ENCODE measurements around the gene KSR1. TPM values are rescaled to one million over a fixed set of nuclear protein-coding genes. Genes with fewer than 3 reads are reported as not detected.
"Not testable (repeated sequence)": the region's sequence is repeated elsewhere in the genome, so short reads cannot be mapped to it uniquely, and the experiment has no call there.

KSR1 gene
- total and polyA plus RNA-seq, 9 of the 15 experiments (the other 6 are each of a cell fraction or from before 2014, with no cell fraction given), result 1.4 to 51.7 (median 18.4) TPM

GRCh38 chr17:27465875-27466274, 9.6 kb downstream of the KSR1 start:
- FAIRE-seq; BruUV-seq (replicated peaks); H3K9me3 ChIP-seq (replicated peaks; ENCODE audit: control insufficient read depth, insufficient read depth, low read depth, low read length); ATAC-seq; H3K4me3 ChIP-seq; H2AFZ ChIP-seq (ENCODE audit: low read depth, low read length); H3K9me1 ChIP-seq (ENCODE audit: control insufficient read depth, insufficient read depth, low read length); H3K9ac ChIP-seq (ENCODE audit: insufficient read depth in 1 of 2, low read depth in 2 of 2, low read length in 2 of 2); H3K36me3 ChIP-seq (ENCODE audit: control insufficient read depth, insufficient read depth, low read length); in situ Hi-C loops (cut with MboI); DNase-seq (ENCODE audit: extremely low read depth in 1 of 4, low spot score in 3 of 4); H3K27me3 ChIP-seq (ENCODE audit: control insufficient read depth in 2 of 2, insufficient read depth in 2 of 2, low read length in 2 of 2): not testable (repeated sequence)
- 77% methylated on average over 1 of the region's 2 CpGs for WGBS (ENCODE audit: insufficient coverage, low coverage, missing lambda C conversion rate)
- POLR2A ChIA-PET, result interaction anchor here (0.6 to 2.0 kb wide), 7 partner anchors 8 to 139 kb away, joined by 3 to 15 read pairs (median 4); no protein-coding TSS in a partner anchor
- Histone ChIP-seq H3K79me2 (ENCODE audit: control insufficient read depth, insufficient read depth, low read length) (peaks cover 95% of the 10 kb centered on the region), H3K4me1 (replicated peaks in 1 of 2; ENCODE audit: control insufficient read depth in 2 of 2, insufficient read depth in 2 of 2, low read length in 2 of 2) (peaks cover 54 to 72% of the 10 kb centered on the region in 2 experiments), H4K20me1 (replicated peaks; ENCODE audit: control insufficient read depth, insufficient read depth, low read length) (peaks cover 16% of the 10 kb centered on the region; the same call in 1 of the 2 replicates), H3K4me2 (ENCODE audit: insufficient read depth, low read length) (peak overlapping the region; percentile 51), H3K27ac (ENCODE audit: extremely low read depth, low read depth, low read length) (peak overlapping the region; percentile 66; the same call in 2 of the 3 replicates)
- CTCF ChIA-PET (ENCODE audit: low intra/inter-chr PET ratio), result interaction anchor here (0.6 kb wide), 1 partner anchor 131 kb away, joined by 3 read pairs; no protein-coding TSS in a partner anchor
- TF ChIP-seq ZNF239 (CRISPR knock-in tag; IDR thresholded peaks at IDR 0.05), result peak; percentile 89
- intact Hi-C loops (cut with micrococcal nuclease), result loop anchor here (2.0 kb wide), 2 partner anchors 63 to 105 kb away; no protein-coding TSS in a partner anchor

- BruUV-seq (replicated peaks), result no TSS peak
- Histone ChIP-seq H3K27me3 (ENCODE audit: control insufficient read depth in 2 of 2, insufficient read depth in 2 of 2, low read length in 2 of 2) (no peaks in the 10 kb centered on the region), H3K4me1 (replicated peaks in 1 of 2; ENCODE audit: control insufficient read depth in 2 of 2, insufficient read depth in 2 of 2, low read length in 2 of 2) (peaks cover 54 to 71% of the 10 kb centered on the region in 2 experiments), H4K20me1 (replicated peaks; ENCODE audit: control insufficient read depth, insufficient read depth, low read length) (peaks cover 16% of the 10 kb centered on the region; the same call in 1 of the 2 replicates), H3K9me3 (replicated peaks; ENCODE audit: control insufficient read depth, insufficient read depth, low read depth, low read length) (no peaks in the 10 kb centered on the region), H3K4me3 (no peak overlapping the region), H3K9ac (ENCODE audit: insufficient read depth in 1 of 2, low read depth in 2 of 2, low read length in 2 of 2) (peak overlapping the region; percentile 4 to 82; a peak in 3 of 4 replicates), H3K9me1 (ENCODE audit: control insufficient read depth, insufficient read depth, low read length) (no peaks in the 10 kb centered on the region), H3K4me2 (ENCODE audit: insufficient read depth, low read length) (peak overlapping the region; percentile 51), H3K79me2 (ENCODE audit: control insufficient read depth, insufficient read depth, low read length) (peaks cover 95% of the 10 kb centered on the region), H2AFZ (ENCODE audit: low read depth, low read length) (no peak overlapping the region), H3K36me3 (ENCODE audit: control insufficient read depth, insufficient read depth, low read length) (no peaks in the 10 kb centered on the region), H3K27ac (ENCODE audit: extremely low read depth, low read depth, low read length) (peak overlapping the region; percentile 66)
- ChIA-PET POLR2A (interaction anchor here (0.6 to 3.1 kb wide), 9 partner anchors 8 to 138 kb away, joined by 3 to 19 read pairs (median 4); partner anchors contain the start of gene KSR1), CTCF (ENCODE audit: low intra/inter-chr PET ratio) (no interaction called here)
- intact Hi-C loops (cut with micrococcal nuclease), result loop anchor here (2.0 kb wide), 1 partner anchor 62 kb away; no protein-coding TSS in a partner anchor
- in situ Hi-C loops (cut with MboI), result no loop called here
- ATAC-seq, result no peak
- no peak for FAIRE-seq
- WGBS (ENCODE audit: insufficient coverage, low coverage, missing lambda C conversion rate), result 63% methylated on average over 3 of the region's 3 CpGs
- DNase-seq (ENCODE audit: extremely low read depth in 1 of 4, low spot score in 3 of 4), result no peak
- TF ChIP-seq NFIC (IDR thresholded peaks at IDR 0.05) (no peak), PHB (CRISPR knock-in tag; IDR thresholded peaks at IDR 0.05) (no peak), RBBP5 (IDR thresholded peaks at IDR 0.05; ENCODE audit: borderline replicate concordance, insufficient read depth, low read length, poor library complexity, severe bottlenecking) (peak; percentile 37), E2F1 (CRISPR knock-in tag; IDR thresholded peaks at IDR 0.05) (no peak), SMARCC2 (IDR thresholded peaks at IDR 0.05; ENCODE audit: low read depth) (no peak), ZNF165 (CRISPR knock-in tag; IDR thresholded peaks at IDR 0.05; ENCODE audit: borderline replicate concordance) (no peak), XRCC3 (IDR thresholded peaks at IDR 0.05) (no peak), MTA3 (IDR thresholded peaks at IDR 0.05; ENCODE audit: borderline replicate concordance) (no peak), ATF6 (CRISPR knock-in tag; IDR thresholded peaks at IDR 0.05) (no peak), NCOA2 (IDR thresholded peaks at IDR 0.05; ENCODE audit: partially characterized antibody in 2 of 2) (no peak)
These were observed 10.1 kb downstream of the KSR1 start for GRCh38 chr17:27466376-27466742.
